Esophagus squamous epithelium (tissue), 5 donors: Measurements from ENCODE around the gene TMEM37. TPM values are rescaled to one million over a fixed set of nuclear protein-coding genes. Genes with fewer than 3 reads are reported as not detected.

ENCODE experiments used
- DNase-seq: peaks from one replicate; lab custom pipeline; 2025; lab: John Stamatoyannopoulos, UW
- H3K27ac ChIP-seq, 4 donors: fragments of 200-600 bp; sonication (generic); one replicate each; pipeline ENCODE4 v1.5.1; 2016 to 2019; ENCODE audit warnings: mild to moderate bottlenecking in 1 of 4
- H3K27me3 ChIP-seq, 4 donors: fragments of 200-600 bp; sonication (generic); 1 replicate in 3 of 4; 2 replicates in 1 of 4; pipeline versions ENCODE4 v1.5.1 to v1.6.0; 2017 to 2021; ENCODE audit warnings: antibody characterized with exemption in 1 of 4
- H3K36me3 ChIP-seq, 3 donors: fragments of 200-600 bp; sonication (generic); one replicate each; pipeline ENCODE4 v1.5.1; 2016 to 2019
- H3K4me1 ChIP-seq, 3 donors: fragments of 200-600 bp; sonication (generic); one replicate each; pipeline ENCODE4 v1.5.1; 2017 to 2019
- H3K4me3 ChIP-seq, 4 donors: fragments of 200-600 bp; sonication (generic); 1 replicate in 3 of 4; 2 replicates in 1 of 4; pipeline ENCODE4 v1.5.1; 2016 to 2019; ENCODE audit warnings: mild to moderate bottlenecking in 2 of 4, moderate library complexity in 1 of 4
- H3K9me3 ChIP-seq, 3 donors: fragments of 200-600 bp; sonication (generic); one replicate each; pipeline ENCODE4 v1.5.1; 2016 to 2019
- POLR2A ChIP-seq, 4 donors: fragments of 450-650 bp; IDR thresholded peaks; one replicate each; pipeline ENCODE4 v1.6.1; 2017; ENCODE audit warnings: antibody characterized with exemption in 4 of 4, mild to moderate bottlenecking in 4 of 4, moderate library complexity in 3 of 4
- WGBS, 2 donors: methylation state at CpG; one replicate each; pipeline ENCODE4 v1.1.5; 2018; 5-methylcytosine and 5-hydroxymethylcytosine counted together
- intact Hi-C: fragments of 100-400 bp; cut with DNase I; formaldehyde crosslinking; loops from one replicate; pipeline ENCODE4 v1.15.0; 2022
- total RNA-seq, 4 donors: library from RNA; depleted of rRNA; stranded (reverse); fragments of >200 nt; gene quantifications; one replicate each; pipeline ENCODE4 v1.1.0, GENCODE V29; 2016
- TF ChIP-seq, protein P1 (sequence below), 6 experiments: fragments of 450-650 bp in 4 of 6; fragments of 200-600 bp in 2 of 6; sonication (generic) in 2 of 6; IDR thresholded peaks; one replicate each; pipeline ENCODE4 v1.5.1; 2016 to 2019; ENCODE audit warnings: antibody characterized with exemption in 6 of 6, mild to moderate bottlenecking in 4 of 6, moderate library complexity in 4 of 6
- donor health status: DM: yes; HTN: yes; CAD: no.

TMEM37 gene, protein sequence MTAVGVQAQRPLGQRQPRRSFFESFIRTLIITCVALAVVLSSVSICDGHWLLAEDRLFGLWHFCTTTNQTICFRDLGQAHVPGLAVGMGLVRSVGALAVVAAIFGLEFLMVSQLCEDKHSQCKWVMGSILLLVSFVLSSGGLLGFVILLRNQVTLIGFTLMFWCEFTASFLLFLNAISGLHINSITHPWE
- 10 to 100 TPM in 1 of 4 donors, 1 to 10 TPM in 3; 2.6 to 11.4 (median 3.8) TPM for total RNA-seq

DNA sequence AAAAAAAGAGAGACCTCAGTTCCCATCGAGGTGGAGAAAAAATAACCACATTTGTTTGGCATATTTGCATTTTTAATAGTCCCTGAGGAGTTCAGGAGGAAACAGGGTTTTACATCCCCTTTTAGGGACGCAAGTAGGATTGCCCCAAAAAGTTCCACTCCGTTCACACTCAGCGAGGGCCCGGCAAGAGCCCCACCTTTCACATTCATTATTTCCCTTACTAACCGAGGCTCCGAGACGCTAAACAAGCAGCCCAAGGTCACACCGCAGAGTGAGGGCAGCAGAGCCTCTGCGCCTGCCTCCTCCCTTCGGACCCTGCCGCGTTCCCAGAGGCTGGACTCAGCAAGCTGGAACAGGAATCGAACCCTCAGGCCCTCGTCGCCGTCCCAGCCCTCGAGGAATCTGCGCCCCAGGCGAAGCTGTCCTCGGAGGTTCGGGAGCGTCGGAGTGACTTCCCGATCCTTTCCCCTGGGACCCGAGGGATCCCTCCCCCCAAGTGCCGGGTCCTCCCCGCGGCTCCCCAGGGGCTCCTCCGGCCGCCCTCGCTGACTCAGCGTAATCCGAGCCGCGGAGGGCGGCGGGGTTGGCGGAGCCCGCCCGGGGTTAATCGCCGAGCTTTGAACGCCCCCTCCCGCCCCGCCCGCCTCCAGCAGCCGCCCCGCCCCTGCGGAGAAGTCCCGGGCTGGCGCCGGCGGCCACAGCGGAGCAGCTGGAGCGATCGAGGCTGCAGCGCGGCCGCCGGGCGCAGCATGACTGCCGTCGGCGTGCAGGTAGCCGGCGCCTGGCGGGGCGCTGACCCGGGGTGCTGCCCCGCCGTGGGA is at the start of gene TMEM37:
Gene TMEM37 (plus strand): TSS at position 700 of the 821 bp plus-strand sequence. CDS start 50 bp downstream, at position 750.
- WGBS, 2 donors = 5 to 11% methylated on average over 11 to 17 of the region's 72 CpGs
- Histone ChIP-seq H3K9me3 (no peaks in the 10 kb centered on the region), H3K4me1 (peaks cover 29 to 87% (median 35%) of the 10 kb centered on the region in 3 donors), H3K27me3 (peaks cover 0 to 20% (median 0%) of the 10 kb centered on the region in 4 donors), H3K27ac (peak within 1 kb of the TSS; percentile 59 to 73 (median 70)), H3K4me3 (peak within 1 kb of the TSS; percentile 46 to 82 (median 56)), H3K36me3 (no peaks in the 10 kb centered on the region)
- intact Hi-C loops = no loop called here
- TF ChIP-seq, protein P1, sequence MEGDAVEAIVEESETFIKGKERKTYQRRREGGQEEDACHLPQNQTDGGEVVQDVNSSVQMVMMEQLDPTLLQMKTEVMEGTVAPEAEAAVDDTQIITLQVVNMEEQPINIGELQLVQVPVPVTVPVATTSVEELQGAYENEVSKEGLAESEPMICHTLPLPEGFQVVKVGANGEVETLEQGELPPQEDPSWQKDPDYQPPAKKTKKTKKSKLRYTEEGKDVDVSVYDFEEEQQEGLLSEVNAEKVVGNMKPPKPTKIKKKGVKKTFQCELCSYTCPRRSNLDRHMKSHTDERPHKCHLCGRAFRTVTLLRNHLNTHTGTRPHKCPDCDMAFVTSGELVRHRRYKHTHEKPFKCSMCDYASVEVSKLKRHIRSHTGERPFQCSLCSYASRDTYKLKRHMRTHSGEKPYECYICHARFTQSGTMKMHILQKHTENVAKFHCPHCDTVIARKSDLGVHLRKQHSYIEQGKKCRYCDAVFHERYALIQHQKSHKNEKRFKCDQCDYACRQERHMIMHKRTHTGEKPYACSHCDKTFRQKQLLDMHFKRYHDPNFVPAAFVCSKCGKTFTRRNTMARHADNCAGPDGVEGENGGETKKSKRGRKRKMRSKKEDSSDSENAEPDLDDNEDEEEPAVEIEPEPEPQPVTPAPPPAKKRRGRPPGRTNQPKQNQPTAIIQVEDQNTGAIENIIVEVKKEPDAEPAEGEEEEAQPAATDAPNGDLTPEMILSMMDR (IDR thresholded peaks at IDR 0.05) = no peak
- no peak for TF ChIP-seq POLR2A (IDR thresholded peaks at IDR 0.05)
- DNase-seq = no peak

DNA sequence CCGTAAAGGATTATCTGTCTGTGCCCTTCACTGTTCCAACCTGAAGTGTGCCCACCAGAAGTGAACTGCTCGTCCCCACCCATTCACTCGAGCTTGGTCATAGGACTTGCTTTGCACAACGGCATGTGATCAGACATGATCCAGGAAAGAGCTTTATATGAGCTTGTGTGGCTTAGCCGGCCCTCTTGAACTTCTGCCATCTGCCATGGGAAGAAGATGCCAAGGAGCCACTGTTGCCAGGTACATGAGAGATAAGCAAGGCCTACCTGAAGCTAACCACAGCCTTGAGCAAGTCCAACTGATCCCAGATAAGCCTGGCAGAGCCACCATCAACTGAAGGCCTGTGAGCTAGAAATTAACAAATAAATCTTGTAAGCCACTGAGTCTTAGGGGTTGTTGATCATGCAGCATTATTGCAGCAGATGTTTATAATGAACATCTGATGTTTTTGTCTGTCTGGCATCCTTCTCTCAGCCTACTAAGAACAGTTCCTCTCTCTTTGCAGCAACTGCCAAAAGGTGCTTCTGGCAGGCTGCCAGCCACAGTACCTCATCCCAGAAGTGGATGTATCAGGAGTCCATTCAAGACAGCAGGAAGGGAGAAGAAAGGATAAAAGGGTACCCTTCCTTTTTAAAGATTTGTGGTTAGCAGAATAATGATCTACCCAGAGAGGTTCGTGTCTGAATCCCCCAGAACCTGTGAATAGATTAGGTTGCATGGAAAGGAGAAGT is 48.1 kb upstream of the TMEM37 start:
- no peaks in the 10 kb centered on the region for H3K27me3 ChIP-seq
- no peak for TF ChIP-seq POLR2A (IDR thresholded peaks at IDR 0.05)
- TF ChIP-seq, protein P1 (IDR thresholded peaks at IDR 0.05) = no peak
- H3K4me3 ChIP-seq = no peak overlapping the region
- no peaks in the 10 kb centered on the region for H3K36me3 ChIP-seq
- H3K9me3 ChIP-seq = no peaks in the 10 kb centered on the region
- intact Hi-C loops = no loop called here
- WGBS, 2 donors = 33 to 40% methylated on average over 5 to 6 of the region's 6 CpGs
- H3K27ac ChIP-seq = peak overlapping the region in 2 of 4 donors; percentile 4 to 33
- DNase-seq = no peak
- H3K4me1 ChIP-seq = peaks cover 6 to 37% (median 21%) of the 10 kb centered on the region in 3 donors

DNA sequence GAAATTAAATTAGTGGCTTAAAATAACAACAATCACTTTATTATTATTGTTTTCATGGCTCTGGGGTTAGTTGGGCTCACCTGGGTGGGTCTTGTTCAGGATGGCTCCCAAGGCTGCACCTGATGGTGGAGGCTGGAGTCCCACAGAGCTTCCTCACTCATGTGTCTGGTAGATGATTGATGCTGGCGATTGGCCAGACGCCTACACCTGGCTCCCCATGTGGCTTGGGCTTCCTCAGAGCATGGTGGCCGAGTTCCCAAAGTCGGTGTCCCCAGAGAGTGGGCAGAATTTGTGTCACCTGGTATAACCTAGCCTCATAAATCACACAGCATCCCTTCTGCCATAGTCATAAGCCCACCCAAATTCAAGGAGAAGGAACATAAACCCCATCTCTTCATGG is 46.7 kb upstream of the TMEM37 start:
- H3K4me1 ChIP-seq = peaks cover 12 to 51% (median 34%) of the 10 kb centered on the region in 3 donors
- 63% methylated on average over 2 of the region's 4 CpGs; no CpG with 5 or more reads in 1 of the 2 donors for WGBS, 2 donors
- H3K27ac ChIP-seq = no peak overlapping the region
- no peaks in the 10 kb centered on the region for H3K9me3 ChIP-seq
- TF ChIP-seq POLR2A (IDR thresholded peaks at IDR 0.05) = no peak
- TF ChIP-seq, protein P1 (IDR thresholded peaks at IDR 0.05) = no peak
- intact Hi-C loops = no loop called here
- H3K4me3 ChIP-seq = no peak overlapping the region
- no peaks in the 10 kb centered on the region for H3K27me3 ChIP-seq
- no peaks in the 10 kb centered on the region for H3K36me3 ChIP-seq
- DNase-seq = no peak

DNA sequence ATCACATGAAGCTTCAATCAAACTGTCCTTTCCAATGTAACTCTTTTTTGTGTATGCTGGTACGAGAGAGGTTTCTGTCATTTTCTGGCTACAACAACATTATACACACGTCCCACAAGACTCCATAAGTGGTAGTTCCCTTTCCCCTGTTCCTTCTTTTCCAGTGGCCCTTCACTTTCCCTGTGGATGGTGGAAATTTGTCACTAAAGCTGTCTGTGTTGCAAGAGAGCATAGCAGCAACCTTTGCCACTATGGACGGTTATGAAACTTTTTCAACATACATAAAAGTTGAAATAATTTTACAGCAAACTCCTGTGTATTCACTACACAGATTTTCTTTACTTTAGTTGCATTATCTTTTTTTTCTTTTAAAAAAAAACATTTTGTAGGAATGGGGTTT is 46.2 kb upstream of the TMEM37 start:
- Histone ChIP-seq H3K4me1 (peaks cover 12 to 56% (median 34%) of the 10 kb centered on the region in 3 donors), H3K27me3 (no peaks in the 10 kb centered on the region), H3K36me3 (no peaks in the 10 kb centered on the region), H3K27ac (no peak overlapping the region), H3K9me3 (no peaks in the 10 kb centered on the region), H3K4me3 (no peak overlapping the region)
- intact Hi-C loops = no loop called here
- TF ChIP-seq POLR2A (IDR thresholded peaks at IDR 0.05) = no peak
- TF ChIP-seq, protein P1 (IDR thresholded peaks at IDR 0.05) = no peak
- no peak for DNase-seq
- 72 to 90% methylated on average over 3 of the region's 3 CpGs for WGBS, 2 donors
